ENCODE results near the gene GABPB2. TPM values are rescaled to one million over a fixed set of nuclear protein-coding genes. Genes with fewer than 3 reads are reported as not detected.

Gene GABPB2
- total RNA-seq, 2 donors from 2014 or later, result 4.3 to 9.1 TPM

DNA sequence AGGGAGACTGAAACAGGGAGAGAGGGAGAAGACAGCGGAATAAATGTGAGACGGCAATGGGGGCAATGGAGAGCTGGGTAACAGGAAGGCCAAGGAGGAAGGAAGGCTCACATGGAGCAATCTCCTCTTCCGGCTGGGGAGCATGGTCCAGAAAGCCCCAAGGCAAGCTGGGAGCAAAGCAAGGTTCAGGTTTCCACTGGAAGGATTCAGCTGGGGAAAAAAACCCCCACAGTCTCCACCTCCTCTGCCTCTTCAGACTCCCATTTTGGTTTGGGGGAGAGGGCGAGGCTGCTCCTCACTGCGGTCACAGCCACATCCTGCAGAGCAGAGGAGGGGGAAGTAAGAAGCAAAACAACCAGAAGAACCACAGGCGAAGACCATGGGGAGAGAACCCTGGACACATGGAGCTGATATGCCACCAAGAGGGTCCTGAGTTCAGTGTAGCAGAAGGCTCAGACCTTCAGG lies 86.5 kb downstream of the GABPB2 start:
- ATAC-seq, result no peak
- 68 to 82% methylated on average over 6 of the region's 6 CpGs for WGBS, 2 donors
- Histone ChIP-seq H3K4me3 (no peak overlapping the region), H3K27me3 (no peaks in the 10 kb centered on the region), H3K27ac (peak overlapping the region in 1 of 4 donors; percentile 26), H3K9me3 (no peaks in the 10 kb centered on the region), H3K4me1 (no peaks in the 10 kb centered on the region), H3K36me3 (replicated peaks in 1 of 2; ENCODE audit: insufficient read depth in 1 of 2, low read depth in 2 of 2) (peaks cover 3% of the 10 kb centered on the region in 2 donors)
- no peak for TF ChIP-seq POLR2A (IDR thresholded peaks at IDR 0.05)
- TF ChIP-seq, protein P1, sequence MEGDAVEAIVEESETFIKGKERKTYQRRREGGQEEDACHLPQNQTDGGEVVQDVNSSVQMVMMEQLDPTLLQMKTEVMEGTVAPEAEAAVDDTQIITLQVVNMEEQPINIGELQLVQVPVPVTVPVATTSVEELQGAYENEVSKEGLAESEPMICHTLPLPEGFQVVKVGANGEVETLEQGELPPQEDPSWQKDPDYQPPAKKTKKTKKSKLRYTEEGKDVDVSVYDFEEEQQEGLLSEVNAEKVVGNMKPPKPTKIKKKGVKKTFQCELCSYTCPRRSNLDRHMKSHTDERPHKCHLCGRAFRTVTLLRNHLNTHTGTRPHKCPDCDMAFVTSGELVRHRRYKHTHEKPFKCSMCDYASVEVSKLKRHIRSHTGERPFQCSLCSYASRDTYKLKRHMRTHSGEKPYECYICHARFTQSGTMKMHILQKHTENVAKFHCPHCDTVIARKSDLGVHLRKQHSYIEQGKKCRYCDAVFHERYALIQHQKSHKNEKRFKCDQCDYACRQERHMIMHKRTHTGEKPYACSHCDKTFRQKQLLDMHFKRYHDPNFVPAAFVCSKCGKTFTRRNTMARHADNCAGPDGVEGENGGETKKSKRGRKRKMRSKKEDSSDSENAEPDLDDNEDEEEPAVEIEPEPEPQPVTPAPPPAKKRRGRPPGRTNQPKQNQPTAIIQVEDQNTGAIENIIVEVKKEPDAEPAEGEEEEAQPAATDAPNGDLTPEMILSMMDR (IDR thresholded peaks at IDR 0.05), result no peak
- intact Hi-C loops (cut with DNase I), result loop anchor here (10.0 kb wide), 1 partner anchor 62 kb away; no protein-coding TSS in a partner anchor
- DNase-seq, result peak in 1 of 4 donors; percentile 41

GRCh38 chr1:151158326-151158725 lies 87.8 kb downstream of the GABPB2 start:
- Histone ChIP-seq H3K27me3 (no peaks in the 10 kb centered on the region), H3K4me3 (no peak overlapping the region), H3K9me3 (no peaks in the 10 kb centered on the region), H3K4me1 (no peaks in the 10 kb centered on the region), H3K36me3 (replicated peaks in 1 of 2; ENCODE audit: insufficient read depth in 1 of 2, low read depth in 2 of 2) (peaks cover 3% of the 10 kb centered on the region in 2 donors), H3K27ac (no peak overlapping the region)
- 67 to 91% methylated on average over 5 of the region's 5 CpGs for WGBS, 2 donors
- intact Hi-C loops (cut with DNase I), result loop anchor here (10.0 kb wide), 1 partner anchor 64 kb away; no protein-coding TSS in a partner anchor
- ATAC-seq, result no peak
- TF ChIP-seq POLR2A (IDR thresholded peaks at IDR 0.05), result no peak
- TF ChIP-seq, protein P1 (IDR thresholded peaks at IDR 0.05), result no peak
- DNase-seq, result no peak

- intact Hi-C loops (cut with DNase I), result loop anchor here (10.0 kb wide), 1 partner anchor 64 kb away; no protein-coding TSS in a partner anchor
- WGBS, 2 donors, result 84 to 93% methylated on average over 12 to 22 of the region's 22 CpGs
- Histone ChIP-seq H3K27ac (no peak overlapping the region), H3K36me3 (replicated peaks in 1 of 2; ENCODE audit: insufficient read depth in 1 of 2, low read depth in 2 of 2) (peaks cover 3% of the 10 kb centered on the region in 2 donors), H3K4me1 (no peaks in the 10 kb centered on the region), H3K27me3 (no peaks in the 10 kb centered on the region), H3K4me3 (no peak overlapping the region), H3K9me3 (no peaks in the 10 kb centered on the region)
- ATAC-seq, result no peak
- TF ChIP-seq POLR2A (IDR thresholded peaks at IDR 0.05), result no peak
- TF ChIP-seq, protein P1 (IDR thresholded peaks at IDR 0.05), result no peak
- peak in 1 of 4 donors; percentile 12 for DNase-seq
These were observed 88.2 kb downstream of the GABPB2 start for GRCh38 chr1:151158751-151159251.

DNA sequence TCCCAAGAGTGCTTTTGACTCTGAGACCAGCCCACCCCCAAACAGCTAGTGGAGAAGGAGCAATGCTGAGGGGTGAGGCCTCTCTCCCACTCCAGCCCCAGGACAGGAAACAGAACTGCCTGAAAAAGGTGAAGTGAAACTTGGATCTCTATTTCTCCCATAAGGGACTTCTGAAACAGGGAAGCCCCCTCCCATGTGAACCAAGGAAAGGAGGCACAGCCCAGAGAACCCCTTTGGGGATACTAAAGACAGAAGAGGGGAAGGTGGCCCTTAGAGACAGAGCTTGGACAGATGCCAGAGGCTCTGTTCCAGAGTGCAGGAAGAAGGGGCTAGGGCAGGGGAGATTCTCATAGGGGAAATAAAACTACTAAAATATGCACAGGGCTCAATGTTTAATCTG lies 88.8 kb downstream of the GABPB2 start:
- Histone ChIP-seq H3K36me3 (replicated peaks in 1 of 2; ENCODE audit: insufficient read depth in 1 of 2, low read depth in 2 of 2) (peaks cover 3% of the 10 kb centered on the region in 2 donors), H3K27ac (no peak overlapping the region), H3K4me3 (no peak overlapping the region), H3K4me1 (peaks cover 5% of the 10 kb centered on the region), H3K27me3 (no peaks in the 10 kb centered on the region), H3K9me3 (no peaks in the 10 kb centered on the region)
- ATAC-seq (no peak), DNase-seq (no peak)
- TF ChIP-seq, protein P1 (IDR thresholded peaks at IDR 0.05), result no peak
- TF ChIP-seq POLR2A (IDR thresholded peaks at IDR 0.05), result no peak
- intact Hi-C loops (cut with DNase I), result loop anchor here (10.0 kb wide), 1 partner anchor 65 kb away; no protein-coding TSS in a partner anchor

All from body of pancreas (tissue), 4 donors.